Cardiac fibroblast (primary cell): Measurements from ENCODE around the gene PEX11A.

Source experiments
- DNase-seq, 2 donors: peaks; one replicate each; pipeline versions ENCODE4 v3.0.0 to v3.0.0-alpha.2; 2010; ENCODE audit warnings: low read depth in 2 of 2
- H3K4me3 ChIP-seq, 2 donors: replicated peaks in 1 of 2; 1 replicate in 1 of 2; 2 replicates in 1 of 2; pipeline ENCODE4 v1.5.1; 2011; ENCODE audit warnings: low read depth in 2 of 2, low read length in 2 of 2, mild to moderate bottlenecking in 2 of 2, moderate library complexity in 1 of 2
- CTCF ChIP-seq: IDR thresholded peaks from one replicate; pipeline ENCODE4 v1.5.1; 2011; ENCODE audit warnings: low read depth, mild to moderate bottlenecking, low read length, inconsistent platforms

The PEX11A gene

GRCh38 chr15:89653578-89653977 lies 37.0 kb downstream of the PEX11A start:
- no peak overlapping the region for H3K4me3 ChIP-seq
- no peak for DNase-seq
- no peak for TF ChIP-seq CTCF

GRCh38 chr15:89652666-89653065 lies 37.9 kb downstream of the PEX11A start:
- no peak for TF ChIP-seq CTCF
- DNase-seq: no peak
- no peak overlapping the region for H3K4me3 ChIP-seq

- TF ChIP-seq CTCF: no peak
- DNase-seq: no peak
- H3K4me3 ChIP-seq: no peak overlapping the region
Measured at GRCh38 chr15:89652131-89652530, 38.4 kb downstream of the PEX11A start.

- no peak for TF ChIP-seq CTCF
- no peak overlapping the region for H3K4me3 ChIP-seq
- DNase-seq: no peak
Measured at GRCh38 chr15:89649716-89650115, 40.8 kb downstream of the PEX11A start.

GRCh38 chr15:89649013-89649625 lies 41.4 kb downstream of the PEX11A start:
- no peak for TF ChIP-seq CTCF
- DNase-seq: no peak

GRCh38 chr15:89648106-89649012 lies 42.2 kb downstream of the PEX11A start:
- H3K4me3 ChIP-seq: no peak overlapping the region
- DNase-seq: no peak
- no peak for TF ChIP-seq CTCF

More at GRCh38 chr15:89649013-89649625, 41.4 kb downstream of the PEX11A start:
- no peak overlapping the region for H3K4me3 ChIP-seq
